ENCODE results near the gene OR13J1. TPM values are rescaled to one million over a fixed set of nuclear protein-coding genes. Genes with fewer than 3 reads are reported as not detected.

Gene OR13J1
- total RNA-seq, 1 donor from 2014 or later: not detected

GRCh38 chr9:35882996-35883395 lies 12.8 kb upstream of the OR13J1 start:
- Mint-ChIP-seq H3K27ac (ENCODE audit: unreplicated experiment) (no peak overlapping the region), H3K27me3 (ENCODE audit: low read depth) (peaks cover 16% of the 10 kb centered on the region), H3K36me3 (ENCODE audit: low read depth) (no peaks in the 10 kb centered on the region), H3K9me3 (no peaks in the 10 kb centered on the region), H3K4me1 (no peaks in the 10 kb centered on the region), H3K4me3 (no peak overlapping the region)
- no peak for DNase-seq (ENCODE audit: low read depth, low spot score)
- TF ChIP-seq CTCF (conservative IDR thresholded peaks at IDR 0.05): no peak

- peak; percentile 85 for DNase-seq (ENCODE audit: low read depth, low spot score)
- H3K36me3 Mint-ChIP-seq (ENCODE audit: low read depth): no peaks in the 10 kb centered on the region
- peak; percentile 99 for TF ChIP-seq CTCF (conservative IDR thresholded peaks at IDR 0.05)
- H3K27ac Mint-ChIP-seq (ENCODE audit: unreplicated experiment): no peak overlapping the region
- peaks cover 1% of the 10 kb centered on the region for H3K9me3 Mint-ChIP-seq
- no peak overlapping the region for H3K4me3 Mint-ChIP-seq
- no peaks in the 10 kb centered on the region for H3K4me1 Mint-ChIP-seq
- H3K27me3 Mint-ChIP-seq (ENCODE audit: low read depth): peaks cover 20% of the 10 kb centered on the region
Measured at GRCh38 chr9:35882263-35882848, 12.2 kb upstream of the OR13J1 start.

- Mint-ChIP-seq H3K27me3 (ENCODE audit: low read depth) (peaks cover 11% of the 10 kb centered on the region), H3K9me3 (peaks cover 14% of the 10 kb centered on the region), H3K4me1 (no peaks in the 10 kb centered on the region), H3K27ac (ENCODE audit: unreplicated experiment) (no peak overlapping the region), H3K4me3 (no peak overlapping the region), H3K36me3 (ENCODE audit: low read depth) (no peaks in the 10 kb centered on the region)
- DNase-seq (ENCODE audit: low read depth, low spot score): no peak
- no peak for TF ChIP-seq CTCF (conservative IDR thresholded peaks at IDR 0.05)
Measured at GRCh38 chr9:35872505-35872904, 2.3 kb upstream of the OR13J1 start.

DNA sequence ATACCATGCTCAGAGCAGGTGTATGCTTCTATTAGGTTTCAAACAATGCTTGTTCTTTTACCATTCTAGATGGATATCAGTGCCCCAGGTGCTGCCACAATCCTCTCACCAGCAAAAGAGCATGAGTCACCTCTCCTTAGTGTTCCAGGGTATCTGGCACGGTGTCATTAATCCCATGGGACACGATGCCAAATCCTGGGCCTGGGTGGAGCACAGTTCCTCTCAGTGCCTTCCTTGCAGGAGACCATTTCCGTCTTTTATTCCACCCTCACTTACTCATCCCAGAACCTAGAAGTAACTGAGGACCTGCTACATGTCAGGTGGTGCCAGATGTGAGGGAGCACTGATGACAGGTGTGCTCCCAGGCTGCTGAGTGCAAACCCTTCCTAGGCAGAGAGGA lies 1.3 kb upstream of the OR13J1 start:
- Mint-ChIP-seq H3K4me1 (no peaks in the 10 kb centered on the region), H3K27me3 (ENCODE audit: low read depth) (peaks cover 9% of the 10 kb centered on the region), H3K36me3 (ENCODE audit: low read depth) (no peaks in the 10 kb centered on the region), H3K27ac (ENCODE audit: unreplicated experiment) (no peak overlapping the region), H3K4me3 (no peak overlapping the region), H3K9me3 (peaks cover 9% of the 10 kb centered on the region)
- no peak for DNase-seq (ENCODE audit: low read depth, low spot score)
- TF ChIP-seq CTCF (conservative IDR thresholded peaks at IDR 0.05): no peak

- DNase-seq (ENCODE audit: low read depth, low spot score): no peak
- Mint-ChIP-seq H3K4me1 (no peaks in the 10 kb centered on the region), H3K9me3 (peaks cover under 1% of the 10 kb centered on the region), H3K36me3 (ENCODE audit: low read depth) (no peaks in the 10 kb centered on the region), H3K4me3 (no peak overlapping the region), H3K27me3 (ENCODE audit: low read depth) (peaks cover 1% of the 10 kb centered on the region), H3K27ac (ENCODE audit: unreplicated experiment) (no peak overlapping the region)
- TF ChIP-seq CTCF (conservative IDR thresholded peaks at IDR 0.05): no peak
Measured at GRCh38 chr9:35869621-35870216, 482 bp downstream of the OR13J1 start.

Measured in neural crest cell (in vitro differentiated cells).